ENCODE measurements around the gene ENO1. TPM values are rescaled to one million over a fixed set of nuclear protein-coding genes. Genes with fewer than 3 reads are reported as not detected.

Gene ENO1
- total and polyA plus RNA-seq, 10 of the 15 experiments (the other 5 are each of a cell fraction or from before 2014, with no cell fraction given) = 1,850 to 4,219 (median 2,331) TPM

GRCh38 chr1:8815582-8816151, 62.8 kb downstream of the ENO1 start:
- DNase-seq (ENCODE audit: low read depth, low spot score) = no peak

More at GRCh38 chr1:8815582-8816151, 62.8 kb downstream of the ENO1 start:
- POLR2A ChIA-PET = interaction anchor here (0.5 to 3.4 kb wide), 13 partner anchors 10 to 316 kb away, joined by 3 to 27 read pairs (median 4); partner anchors contain the start of gene ENO1
- Histone ChIP-seq H3K4me1 (ENCODE audit: control insufficient read depth, insufficient read depth, low read length) (no peaks in the 10 kb centered on the region), H3K4me2 (ENCODE audit: control insufficient read depth, insufficient read depth) (peak overlapping the region; percentile 36), H3K27me3 (replicated peaks in 1 of 2; ENCODE audit: control insufficient read depth in 2 of 2, insufficient read depth in 2 of 2, low read length in 1 of 2) (no peaks in the 10 kb centered on the region), H3K9ac (ENCODE audit: control insufficient read depth, insufficient read depth, low read length) (peak overlapping the region; percentile 40), H3K79me2 (ENCODE audit: control insufficient read depth, insufficient read depth, low read length) (peaks cover 61% of the 10 kb centered on the region), H4K20me1 (ENCODE audit: control insufficient read depth, insufficient read depth) (no peaks in the 10 kb centered on the region), H3K36me3 (ENCODE audit: control insufficient read depth in 2 of 2, insufficient read depth in 2 of 2, low read length in 1 of 2) (no peaks in the 10 kb centered on the region), H3K27ac (ENCODE audit: control insufficient read depth, insufficient read depth) (peak overlapping the region; percentile 95), H3K9me3 (replicated peaks; ENCODE audit: control insufficient read depth, insufficient read depth, low read length) (no peaks in the 10 kb centered on the region), H3K4me3 (peak overlapping the region; percentile 91), H2AFZ (ENCODE audit: control insufficient read depth, low read depth, low read length) (no peak overlapping the region)
- WGBS (ENCODE audit: insufficient coverage, insufficient replicate concordance, low lambda C conversion rate, missing lambda C conversion rate) = 17% methylated on average over 2 of the region's 2 CpGs
- intact Hi-C loops (cut with micrococcal nuclease; ENCODE audit: unreplicated experiment) (loop anchor here (5.0 kb wide), 1 partner anchor 53 kb away; no protein-coding TSS in a partner anchor), in situ Hi-C loops (cut with MboI) (no loop called here)
- ATAC-seq = no peak
- RAD21 ChIA-PET (ENCODE audit: unreplicated experiment) = interaction anchor here (0.6 to 2.3 kb wide), 13 partner anchors 11 to 255 kb away, joined by 3 to 22 read pairs (median 3); no protein-coding TSS in a partner anchor
- peak; percentile 87 for FAIRE-seq
- TF ChIP-seq SIN3A (IDR thresholded peaks at IDR 0.05; ENCODE audit: low read depth, low read length) (no peak), HDGF (IDR thresholded peaks at IDR 0.05) (peak; percentile 73; the same call in 1 of the 2 replicates), ZNF592 (IDR thresholded peaks at IDR 0.05) (no peak), ZBTB33 (IDR thresholded peaks at IDR 0.05) (no peak), CHD2 (IDR thresholded peaks at IDR 0.05; ENCODE audit: borderline replicate concordance, low read depth, low read length) (peak; percentile 43; the same call in 1 of the 2 replicates), CREB1 (IDR thresholded peaks at IDR 0.05; ENCODE audit: low read depth) (no peak), IKZF2 (IDR thresholded peaks at IDR 0.05) (peak in 1 of 2 experiments; percentile 19; a peak in 1 of 4 replicates), NBN (IDR thresholded peaks at IDR 0.05) (0 out of 2 replicates have a peak, but pooled peaks have one; percentile 30)
- TF ChIP-seq, protein P1, sequence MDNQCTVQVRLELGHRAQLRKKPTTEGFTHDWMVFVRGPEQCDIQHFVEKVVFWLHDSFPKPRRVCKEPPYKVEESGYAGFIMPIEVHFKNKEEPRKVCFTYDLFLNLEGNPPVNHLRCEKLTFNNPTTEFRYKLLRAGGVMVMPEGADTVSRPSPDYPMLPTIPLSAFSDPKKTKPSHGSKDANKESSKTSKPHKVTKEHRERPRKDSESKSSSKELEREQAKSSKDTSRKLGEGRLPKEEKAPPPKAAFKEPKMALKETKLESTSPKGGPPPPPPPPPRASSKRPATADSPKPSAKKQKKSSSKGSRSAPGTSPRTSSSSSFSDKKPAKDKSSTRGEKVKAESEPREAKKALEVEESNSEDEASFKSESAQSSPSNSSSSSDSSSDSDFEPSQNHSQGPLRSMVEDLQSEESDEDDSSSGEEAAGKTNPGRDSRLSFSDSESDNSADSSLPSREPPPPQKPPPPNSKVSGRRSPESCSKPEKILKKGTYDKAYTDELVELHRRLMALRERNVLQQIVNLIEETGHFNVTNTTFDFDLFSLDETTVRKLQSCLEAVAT (IDR thresholded peaks at IDR 0.05) = peak; percentile 37; the same call in 1 of the 2 replicates
- BruUV-seq (replicated peaks) = no TSS peak
- CTCF ChIA-PET = interaction anchor here (0.6 to 2.3 kb wide), 17 partner anchors 30 to 798 kb away, joined by 3 to 26 read pairs (median 4); no protein-coding TSS in a partner anchor
- SMC1A ChIA-PET (ENCODE audit: uncharacterized antibody, unreplicated experiment) = interaction anchor here (0.6 to 3.5 kb wide), 21 partner anchors 11 to 840 kb away, joined by 3 to 22 read pairs (median 4); partner anchors contain the start of gene ENO1

All from GM12878 (cell line).